Ascending aorta (tissue), 2 donors: ENCODE measurements around the gene MISP3. TPM values are rescaled to one million over a fixed set of nuclear protein-coding genes. Genes with fewer than 3 reads are reported as not detected.

Source experiments
- DNase-seq, 2 donors: peaks; one replicate each; pipeline ENCODE4 v3.0.0-alpha.2; 2019; ENCODE audit warnings: low spot score in 2 of 2
- H3K27ac ChIP-seq, 2 donors: fragments of 200-600 bp; sonication (generic); one replicate each; pipeline ENCODE4 v1.5.1; 2016 to 2017; ENCODE audit warnings: mild to moderate bottlenecking in 1 of 2
- H3K27me3 ChIP-seq: fragments of 200-600 bp; sonication (generic); one replicate; pipeline ENCODE4 v1.5.1; 2017
- H3K36me3 ChIP-seq, 2 donors: fragments of 200-600 bp; sonication (generic); one replicate each; pipeline ENCODE4 v1.5.1; 2016
- H3K4me1 ChIP-seq, 2 donors: fragments of 200-600 bp; sonication (generic); one replicate each; pipeline ENCODE4 v1.5.1; 2016 to 2017; ENCODE audit warnings: mild to moderate bottlenecking in 1 of 2
- H3K4me3 ChIP-seq, 2 donors: fragments of 200-600 bp; sonication (generic); one replicate each; pipeline ENCODE4 v1.5.1; 2016 to 2017; ENCODE audit warnings: mild to moderate bottlenecking in 1 of 2
- H3K9me3 ChIP-seq, 2 donors: fragments of 200-600 bp; sonication (generic); one replicate each; pipeline ENCODE4 v1.5.1; 2016
- CTCF ChIP-seq, 3 experiments: fragments of 200-600 bp in 2 of 3; fragments of 450-650 bp in 1 of 3; sonication (generic) in 2 of 3; IDR thresholded peaks; one replicate each; pipeline ENCODE4 v1.5.1; 2016 to 2019; ENCODE audit warnings: antibody characterized with exemption in 3 of 3, mild to moderate bottlenecking in 1 of 3, moderate library complexity in 1 of 3
- intact Hi-C: fragments of 100-400 bp; cut with DNase I; formaldehyde crosslinking; loops from one replicate; pipeline ENCODE4 v1.15.1; 2023
- total RNA-seq: library from RNA; depleted of rRNA; stranded (reverse); fragments of >200 nt; gene quantifications from one replicate; pipeline ENCODE4 v1.1.0, GENCODE V29; 2016

The MISP3 gene
- total RNA-seq, 1 donor from 2014 or later = 6.0 TPM

GRCh38 chr19:14080887-14081796, 8.6 kb downstream of the MISP3 start:
- Histone ChIP-seq H3K36me3 (no peaks in the 10 kb centered on the region), H3K27ac (peak overlapping the region; percentile 92 to 97), H3K4me1 (peaks cover 4 to 14% of the 10 kb centered on the region in 2 donors), H3K27me3 (no peaks in the 10 kb centered on the region), H3K4me3 (peak overlapping the region; percentile 80 to 93), H3K9me3 (no peaks in the 10 kb centered on the region)
- no peak for TF ChIP-seq CTCF (IDR thresholded peaks at IDR 0.05)
- peak; percentile 94 to 99 for DNase-seq
- intact Hi-C loops = loop anchor here (2.0 to 5.0 kb wide), 3 partner anchors 36 to 416 kb away; partner anchors contain the start of genes GIPC1 and PRKACA

GRCh38 chr19:14081797-14082674, 9.4 kb downstream of the MISP3 start:
- H3K9me3 ChIP-seq = no peaks in the 10 kb centered on the region
- H3K27ac ChIP-seq = peak overlapping the region; percentile 92 to 97
- H3K27me3 ChIP-seq = no peaks in the 10 kb centered on the region
- TF ChIP-seq CTCF (IDR thresholded peaks at IDR 0.05) = no peak
- H3K4me3 ChIP-seq = peak overlapping the region; percentile 80 to 93
- no peaks in the 10 kb centered on the region for H3K36me3 ChIP-seq
- intact Hi-C loops = loop anchor here (2.0 to 5.0 kb wide), 3 partner anchors 35 to 415 kb away; partner anchors contain the start of genes GIPC1 and PRKACA
- peak in 1 of 2 donors; percentile 77 for DNase-seq
- H3K4me1 ChIP-seq = peaks cover 4 to 14% of the 10 kb centered on the region in 2 donors

GRCh38 chr19:14082675-14082960, 10.0 kb downstream of the MISP3 start:
- no peak for DNase-seq
- H3K9me3 ChIP-seq = no peaks in the 10 kb centered on the region
- H3K4me1 ChIP-seq = peaks cover 4 to 14% of the 10 kb centered on the region in 2 donors
- no peaks in the 10 kb centered on the region for H3K27me3 ChIP-seq
- peak overlapping the region in 1 of 2 donors; percentile 93 for H3K4me3 ChIP-seq
- intact Hi-C loops = loop anchor here (5.0 kb wide), 2 partner anchors 335 to 415 kb away; partner anchors contain the start of gene GIPC1
- no peaks in the 10 kb centered on the region for H3K36me3 ChIP-seq
- no peak for TF ChIP-seq CTCF (IDR thresholded peaks at IDR 0.05)
- peak overlapping the region; percentile 92 to 97 for H3K27ac ChIP-seq

- no peak for DNase-seq
- Histone ChIP-seq H3K36me3 (peaks cover 5 to 12% of the 10 kb centered on the region in 2 donors), H3K27ac (no peak within 1 kb of the TSS), H3K4me3 (no peak within 1 kb of the TSS), H3K9me3 (no peaks in the 10 kb centered on the region), H3K4me1 (peaks cover 7 to 17% of the 10 kb centered on the region in 2 donors), H3K27me3 (no peaks in the 10 kb centered on the region)
- intact Hi-C loops = no loop called here
- no peak for TF ChIP-seq CTCF (IDR thresholded peaks at IDR 0.05)
Measured at GRCh38 chr19:14085309-14085995, 12.9 kb downstream of the MISP3 start, which contains the start of gene C19orf67. Gene C19orf67 (minus strand): TSS chr19:14085783. CDS start chr19:14085627, 156 bp downstream.

- intact Hi-C loops = no loop called here
- H3K27ac ChIP-seq = no peak overlapping the region
- H3K4me3 ChIP-seq = no peak overlapping the region
- H3K9me3 ChIP-seq = no peaks in the 10 kb centered on the region
- H3K36me3 ChIP-seq = peaks cover 5 to 12% of the 10 kb centered on the region in 2 donors
- H3K4me1 ChIP-seq = peaks cover 7 to 12% of the 10 kb centered on the region in 2 donors
- DNase-seq = no peak
- H3K27me3 ChIP-seq = no peaks in the 10 kb centered on the region
- no peak for TF ChIP-seq CTCF (IDR thresholded peaks at IDR 0.05)
Measured at GRCh38 chr19:14086098-14086497, 13.5 kb downstream of the MISP3 start.
